ENCODE results near the gene FAM13C. TPM values are rescaled to one million over a fixed set of nuclear protein-coding genes. Genes with fewer than 3 reads are reported as not detected.

Gene FAM13C
- total and polyA plus RNA-seq, 12 donors = 8.9 to 92.8 (median 34.1) TPM

- H3K4me1 ChIP-seq (replicated peaks in 1 of 2) = peaks cover 0 to 17% of the 10 kb centered on the region in 2 donors
- H3K9me3 ChIP-seq (replicated peaks in 1 of 3) = no peaks in the 10 kb centered on the region
- no peaks in the 10 kb centered on the region for H3K36me3 ChIP-seq (replicated peaks in 1 of 2)
- TF ChIP-seq POLR2A (IDR thresholded peaks at IDR 0.05) = no peak
- TF ChIP-seq CTCF (IDR thresholded peaks at IDR 0.05) = no peak
- H3K27ac ChIP-seq = no peak overlapping the region
- DNase-seq = no peak
- no peak overlapping the region for H3K4me3 ChIP-seq
- H3K27me3 ChIP-seq = no peaks in the 10 kb centered on the region
- intact Hi-C loops (cut with DNase I) = no loop called here
Measured at GRCh38 chr10:59276919-59277318, 85.4 kb downstream of the FAM13C start.

- intact Hi-C loops (cut with DNase I) = no loop called here
Measured at GRCh38 chr10:59276133-59276532, 86.2 kb downstream of the FAM13C start.

GRCh38 chr10:59273445-59273844, 88.9 kb downstream of the FAM13C start:
- DNase-seq = no peak
- intact Hi-C loops (cut with DNase I) = no loop called here
- no peak for TF ChIP-seq CTCF (IDR thresholded peaks at IDR 0.05)
- TF ChIP-seq POLR2A (IDR thresholded peaks at IDR 0.05) = no peak
- Histone ChIP-seq H3K27ac (no peak overlapping the region), H3K9me3 (replicated peaks in 1 of 3) (no peaks in the 10 kb centered on the region), H3K4me1 (replicated peaks in 1 of 2) (peaks cover 0 to 8% of the 10 kb centered on the region in 2 donors), H3K36me3 (replicated peaks in 1 of 2) (peaks cover 0 to 6% of the 10 kb centered on the region in 2 donors), H3K4me3 (no peak overlapping the region), H3K27me3 (no peaks in the 10 kb centered on the region)
- WGBS, 4 donors = 74 to 90% (median 86%) methylated on average over 1 of the region's 1 CpG

More at GRCh38 chr10:59276133-59276532, 86.2 kb downstream of the FAM13C start:
- Histone ChIP-seq H3K4me3 (no peak overlapping the region), H3K27me3 (no peaks in the 10 kb centered on the region), H3K36me3 (replicated peaks in 1 of 2) (no peaks in the 10 kb centered on the region), H3K9me3 (replicated peaks in 1 of 3) (no peaks in the 10 kb centered on the region), H3K4me1 (replicated peaks in 1 of 2) (peaks cover 0 to 17% of the 10 kb centered on the region in 2 donors), H3K27ac (no peak overlapping the region)
- no peak for TF ChIP-seq CTCF (IDR thresholded peaks at IDR 0.05)
- no peak for TF ChIP-seq POLR2A (IDR thresholded peaks at IDR 0.05)
- no peak for DNase-seq

GRCh38 chr10:59272061-59272460, 90.3 kb downstream of the FAM13C start:
- no peaks in the 10 kb centered on the region for H3K27me3 ChIP-seq
- TF ChIP-seq POLR2A (IDR thresholded peaks at IDR 0.05) = no peak
- no peak for TF ChIP-seq CTCF (IDR thresholded peaks at IDR 0.05)
- no peak overlapping the region for H3K27ac ChIP-seq
- H3K4me3 ChIP-seq = no peak overlapping the region
- DNase-seq = no peak
- peaks cover 0 to 19% of the 10 kb centered on the region in 2 donors for H3K36me3 ChIP-seq (replicated peaks in 1 of 2)
- peaks cover 0 to 8% of the 10 kb centered on the region in 2 donors for H3K4me1 ChIP-seq (replicated peaks in 1 of 2)
- intact Hi-C loops (cut with DNase I) = no loop called here
- no peaks in the 10 kb centered on the region for H3K9me3 ChIP-seq (replicated peaks in 1 of 3)
